H9 (cell line): Measurements from ENCODE around the gene B3GALT5. TPM values are rescaled to one million over a fixed set of nuclear protein-coding genes. Genes with fewer than 3 reads are reported as not detected.

Experiments
- DNase-seq: peaks from one replicate; pipeline ENCODE4 v3.0.0-alpha.2; 2017
- H2AFZ ChIP-seq: one replicate; pipeline ENCODE4 v1.6.1; 2013; ENCODE audit warnings: mild to moderate bottlenecking, low read length, control low read depth, moderate library complexity
- H2AK5ac ChIP-seq: 2 replicates; pipeline ENCODE4 v1.6.1; 2013; ENCODE audit warnings: low read length, control low read depth, mixed read lengths; ENCODE audit not compliant: insufficient read length
- H2BK120ac ChIP-seq: one replicate; pipeline ENCODE4 v1.6.1; 2013; ENCODE audit warnings: low read depth, mild to moderate bottlenecking, low read length, control low read depth, inconsistent platforms; ENCODE audit not compliant: poor library complexity, severe bottlenecking
- H2BK12ac ChIP-seq: 2 replicates; pipeline ENCODE4 v1.6.1; 2013; ENCODE audit warnings: low read length, control low read depth, mixed read lengths, low read depth; ENCODE audit not compliant: insufficient read length
- H2BK15ac ChIP-seq: 2 replicates; pipeline ENCODE4 v1.6.1; 2013; ENCODE audit warnings: low read depth, low read length, control low read depth
- H2BK20ac ChIP-seq: one replicate; pipeline ENCODE4 v1.6.1; 2013; ENCODE audit warnings: low read depth, mild to moderate bottlenecking, low read length, control low read depth, inconsistent platforms; ENCODE audit not compliant: poor library complexity, severe bottlenecking
- H2BK5ac ChIP-seq: 2 replicates; pipeline ENCODE4 v1.6.1; 2013; ENCODE audit warnings: low read length, control low read depth, mixed read lengths; ENCODE audit not compliant: insufficient read length
- H3K14ac ChIP-seq: 2 replicates; pipeline ENCODE4 v1.6.1; 2013; ENCODE audit warnings: low read length, control low read depth; ENCODE audit not compliant: insufficient read depth
- H3K18ac ChIP-seq: 2 replicates; pipeline ENCODE4 v1.6.1; 2013; ENCODE audit warnings: low read depth, mild to moderate bottlenecking, mixed read lengths, low read length, control low read depth; ENCODE audit not compliant: insufficient read length
- H3K23ac ChIP-seq: 2 replicates; pipeline ENCODE4 v1.6.1; 2013; ENCODE audit warnings: low read length, control low read depth, mixed read lengths, low read depth; ENCODE audit not compliant: insufficient read length
- H3K23me2 ChIP-seq: 2 replicates; pipeline ENCODE4 v1.6.1; 2013; ENCODE audit warnings: low read depth, mild to moderate bottlenecking, mixed read lengths, low read length, control low read depth; ENCODE audit not compliant: insufficient read length, poor library complexity, severe bottlenecking
- H3K27ac ChIP-seq: 2 replicates; pipeline ENCODE4 v1.5.1; 2013; ENCODE audit warnings: low read length, control low read depth, mixed read lengths, low read depth; ENCODE audit not compliant: insufficient read length
- H3K27me3 ChIP-seq: 2 replicates; pipeline ENCODE4 v1.6.1; 2013; ENCODE audit warnings: low read length, control low read depth, inconsistent platforms; ENCODE audit not compliant: insufficient read depth
- H3K4ac ChIP-seq: 2 replicates; pipeline ENCODE4 v1.6.1; 2013; ENCODE audit warnings: low read depth, mild to moderate bottlenecking, control low read depth, inconsistent platforms, low read length, moderate library complexity
- H3K4me1 ChIP-seq: 2 replicates; pipeline ENCODE4 v1.6.1; 2013; ENCODE audit warnings: low read length, control low read depth, inconsistent platforms; ENCODE audit not compliant: insufficient read depth
- H3K4me2 ChIP-seq: 2 replicates; pipeline ENCODE4 v1.6.1; 2013; ENCODE audit warnings: low read length, control low read depth, mixed read lengths; ENCODE audit not compliant: insufficient read length, insufficient read depth
- H3K56ac ChIP-seq: 2 replicates; pipeline ENCODE4 v1.6.1; 2013; ENCODE audit warnings: low read depth, mild to moderate bottlenecking, mixed read lengths, low read length, control low read depth; ENCODE audit not compliant: insufficient read length
- H3K79me1 ChIP-seq: 2 replicates; pipeline ENCODE4 v1.6.1; 2013; ENCODE audit warnings: low read depth, mild to moderate bottlenecking, moderate library complexity, low read length, control low read depth, inconsistent platforms; ENCODE audit not compliant: insufficient read depth, poor library complexity, severe bottlenecking
- H3K79me2 ChIP-seq: 2 replicates; pipeline ENCODE4 v1.6.1; 2013; ENCODE audit warnings: low read length, control low read depth, inconsistent platforms; ENCODE audit not compliant: insufficient read depth
- H3K9ac ChIP-seq: 2 replicates; pipeline ENCODE4 v1.6.1; 2013; ENCODE audit warnings: low read length, control low read depth, mixed read lengths; ENCODE audit not compliant: insufficient read length; ENCODE audit errors: extremely low read depth
- H3K9me3 ChIP-seq: one replicate; pipeline ENCODE4 v1.6.1; 2013; ENCODE audit warnings: low read depth, low read length, inconsistent platforms; ENCODE audit not compliant: control insufficient read depth
- H3T11ph ChIP-seq: one replicate; pipeline ENCODE4 v1.6.1; 2013; ENCODE audit warnings: mild to moderate bottlenecking, low read length, control low read depth, inconsistent platforms
- H4K20me1 ChIP-seq: one replicate; pipeline ENCODE4 v1.6.1; 2013; ENCODE audit not compliant: control insufficient read depth, insufficient read length, insufficient read depth
- H4K5ac ChIP-seq: 2 replicates; pipeline ENCODE4 v1.6.1; 2013; ENCODE audit warnings: low read depth, mild to moderate bottlenecking, mixed read lengths, low read length, control low read depth; ENCODE audit not compliant: insufficient read length
- H4K8ac ChIP-seq: replicated peaks from 2 replicates; pipeline ENCODE4 v1.6.1; 2013; ENCODE audit warnings: low read length, control low read depth, mixed read lengths, low read depth; ENCODE audit not compliant: insufficient read length
- H4K91ac ChIP-seq: 2 replicates; pipeline ENCODE4 v1.6.1; 2013; ENCODE audit warnings: low read depth, mild to moderate bottlenecking, moderate library complexity, mixed read lengths, low read length, control low read depth; ENCODE audit not compliant: insufficient read length
- H3K27ac Mint-ChIP-seq, 3 experiments: 2 replicates in 2 of 3; 3 replicates in 1 of 3; pipeline ENCODE4 v1.8.0; 2020 to 2021; ENCODE audit warnings: mixed read lengths in 3 of 3, mild to moderate bottlenecking in 1 of 3, moderate library complexity in 1 of 3
- H3K27me3 Mint-ChIP-seq: 2 replicates; pipeline ENCODE4 v1.8.0; 2021; ENCODE audit warnings: low read depth, mild to moderate bottlenecking, moderate library complexity, mixed read lengths
- H3K36me3 Mint-ChIP-seq, 3 experiments: 2 replicates in 2 of 3; 3 replicates in 1 of 3; pipeline ENCODE4 v1.8.0; 2020 to 2021; ENCODE audit warnings: low read depth in 3 of 3, mixed read lengths in 3 of 3; ENCODE audit not compliant: insufficient read depth in 1 of 3
- H3K4me1 Mint-ChIP-seq, 2 experiments: 2 replicates each; pipeline ENCODE4 v1.8.0; 2020; ENCODE audit warnings: mixed read lengths in 2 of 2
- H3K4me3 Mint-ChIP-seq, 2 experiments: 2 replicates in 1 of 2; 3 replicates in 1 of 2; pipeline ENCODE4 v1.8.0; 2020 to 2021; ENCODE audit warnings: mild to moderate bottlenecking in 2 of 2, mixed read lengths in 2 of 2, moderate library complexity in 1 of 2
- H3K9me3 Mint-ChIP-seq, 2 experiments: 2 replicates in 1 of 2; 3 replicates in 1 of 2; pipeline ENCODE4 v1.8.0; 2020; ENCODE audit warnings: mild to moderate bottlenecking in 2 of 2, mixed read lengths in 2 of 2, moderate library complexity in 1 of 2
- WGBS: extraction: QIAGEN DNeasy Blood & Tissue Kit; methylation state at CpG from one replicate; pipeline ENCODE4 v1.1.7; 2013; ENCODE audit warnings: missing lambda C conversion rate, low lambda C conversion rate, mixed read lengths; ENCODE audit not compliant: insufficient read length; ENCODE audit errors: extremely low coverage; 5-methylcytosine and 5-hydroxymethylcytosine counted together
- total RNA-seq: library from RNA; stranded (reverse); gene quantifications from 2 replicates; pipeline ENCODE4 v1.2.1, GENCODE V29; 2021
- TF ChIP-seq, protein P1 (sequence below): fragments of 200-600 bp; sonication (generic); conservative IDR thresholded peaks from 3 replicates; pipeline ENCODE4 v1.8.0; 2021; ENCODE audit warnings: antibody characterized with exemption, mild to moderate bottlenecking

Gene B3GALT5
- total RNA-seq, 1 experiment from 2014 or later: 24.7 TPM

DNA sequence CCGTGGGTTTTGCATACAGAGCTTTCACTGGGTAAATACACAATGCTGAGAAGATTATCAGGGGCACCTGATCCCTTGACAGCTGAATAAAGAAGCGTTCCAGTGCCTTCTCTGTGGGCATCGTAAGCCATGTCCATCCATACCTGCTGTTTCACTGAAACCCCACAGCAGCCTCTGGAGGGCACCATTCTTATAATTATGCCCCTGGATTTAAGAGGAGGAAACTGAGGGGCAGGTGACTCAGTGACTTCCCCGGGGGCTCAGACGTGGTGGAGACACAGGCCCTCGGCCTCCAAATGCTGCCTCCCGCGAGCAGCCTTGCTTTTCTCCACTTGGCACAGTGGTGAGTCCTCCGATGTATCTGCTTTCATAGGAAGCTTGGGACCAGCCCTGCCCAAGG is 56.7 kb downstream of the B3GALT5 start:
- peaks cover 31 to 44% (median 35%) of the 10 kb centered on the region in 3 experiments for H3K36me3 Mint-ChIP-seq
- WGBS: no CpG with 5 or more reads among the region's 9 CpGs

More for the DNA sequence above, 56.7 kb downstream of the B3GALT5 start:
- peak; percentile 20 for DNase-seq
- Histone ChIP-seq H2BK20ac (no peak overlapping the region), H3K18ac (no peak overlapping the region), H4K20me1 (no peaks in the 10 kb centered on the region), H3K27ac (no peak overlapping the region), H3K79me1 (peaks cover 2% of the 10 kb centered on the region), H2BK5ac (no peak overlapping the region), H2AK5ac (no peak overlapping the region), H3K9me3 (no peaks in the 10 kb centered on the region), H2BK12ac (no peak overlapping the region), H2BK120ac (no peak overlapping the region), H3K9ac (no peak overlapping the region), H3K27me3 (no peaks in the 10 kb centered on the region), H2BK15ac (no peak overlapping the region), H4K91ac (no peak overlapping the region), H3K4me2 (no peak overlapping the region), H3K23me2 (no peaks in the 10 kb centered on the region), H3K79me2 (no peaks in the 10 kb centered on the region), H3T11ph (no peak overlapping the region), H3K4ac (no peak overlapping the region), H4K5ac (no peak overlapping the region), H3K4me1 (no peaks in the 10 kb centered on the region; the same call in 1 of the 2 replicates), H3K14ac (no peak overlapping the region), H2AFZ (no peak overlapping the region), H4K8ac (no peak overlapping the region), H3K56ac (no peak overlapping the region), H3K23ac (no peak overlapping the region)
- Mint-ChIP-seq H3K4me3 (no peak overlapping the region), H3K4me1 (peaks cover 17 to 21% of the 10 kb centered on the region in 2 experiments), H3K27me3 (no peaks in the 10 kb centered on the region; the same call in 1 of the 2 replicates), H3K27ac (peak overlapping the region; percentile 42 to 75 (median 56); a peak in 5 of 7 replicates), H3K9me3 (no peaks in the 10 kb centered on the region)
- TF ChIP-seq, protein P1, sequence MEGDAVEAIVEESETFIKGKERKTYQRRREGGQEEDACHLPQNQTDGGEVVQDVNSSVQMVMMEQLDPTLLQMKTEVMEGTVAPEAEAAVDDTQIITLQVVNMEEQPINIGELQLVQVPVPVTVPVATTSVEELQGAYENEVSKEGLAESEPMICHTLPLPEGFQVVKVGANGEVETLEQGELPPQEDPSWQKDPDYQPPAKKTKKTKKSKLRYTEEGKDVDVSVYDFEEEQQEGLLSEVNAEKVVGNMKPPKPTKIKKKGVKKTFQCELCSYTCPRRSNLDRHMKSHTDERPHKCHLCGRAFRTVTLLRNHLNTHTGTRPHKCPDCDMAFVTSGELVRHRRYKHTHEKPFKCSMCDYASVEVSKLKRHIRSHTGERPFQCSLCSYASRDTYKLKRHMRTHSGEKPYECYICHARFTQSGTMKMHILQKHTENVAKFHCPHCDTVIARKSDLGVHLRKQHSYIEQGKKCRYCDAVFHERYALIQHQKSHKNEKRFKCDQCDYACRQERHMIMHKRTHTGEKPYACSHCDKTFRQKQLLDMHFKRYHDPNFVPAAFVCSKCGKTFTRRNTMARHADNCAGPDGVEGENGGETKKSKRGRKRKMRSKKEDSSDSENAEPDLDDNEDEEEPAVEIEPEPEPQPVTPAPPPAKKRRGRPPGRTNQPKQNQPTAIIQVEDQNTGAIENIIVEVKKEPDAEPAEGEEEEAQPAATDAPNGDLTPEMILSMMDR: no peak; the same call in 2 of the 3 replicates
